GM12873 (cell line): ENCODE results near the gene PRKAR1B.

ENCODE experiments used
- TF ChIP-seq, protein P1 (sequence below): IDR thresholded peaks from 2 replicates; pipeline ENCODE4 v1.5.1; 2012; ENCODE audit warnings: low read depth, mild to moderate bottlenecking, moderate library complexity, low read length, control low read depth; ENCODE audit not compliant: insufficient read depth; ENCODE audit errors: missing control alignments

The PRKAR1B gene

DNA sequence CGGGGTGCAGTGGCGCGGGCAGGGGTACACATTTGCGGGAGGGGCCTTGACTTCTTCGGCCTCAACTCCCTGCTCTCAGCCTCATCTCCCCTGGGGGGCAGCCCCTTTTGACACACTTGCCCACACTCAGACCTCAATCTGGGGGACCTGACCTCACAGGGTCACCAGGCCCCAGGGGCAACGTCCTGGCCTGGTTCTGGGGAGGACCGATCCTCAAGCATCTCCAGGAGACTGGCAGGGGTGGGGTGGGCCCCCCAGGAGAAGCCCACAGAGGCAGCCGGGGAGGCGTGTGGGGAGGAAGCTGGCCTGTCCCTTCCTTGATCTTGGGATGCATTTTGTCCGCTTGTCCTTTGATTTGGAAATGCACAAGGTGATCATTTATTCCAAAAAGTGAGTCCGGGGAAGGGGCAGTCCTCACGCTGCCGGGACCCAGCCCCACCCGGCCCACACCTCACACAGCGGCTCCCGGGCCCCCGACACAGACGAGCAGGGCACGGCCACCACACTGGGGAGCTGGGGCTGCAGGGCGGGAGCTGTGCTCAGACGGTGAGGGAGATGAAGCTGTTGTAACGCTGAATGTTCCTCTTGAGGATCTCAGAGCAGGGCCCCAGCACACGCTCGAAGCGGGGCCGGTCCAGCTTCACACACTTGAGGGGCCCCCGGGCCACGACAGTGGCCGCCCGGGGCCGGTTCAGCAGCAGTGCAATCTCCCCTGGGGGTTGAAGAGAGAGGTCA, 177.0 kb downstream of the PRKAR1B start:
- TF ChIP-seq, protein P1, sequence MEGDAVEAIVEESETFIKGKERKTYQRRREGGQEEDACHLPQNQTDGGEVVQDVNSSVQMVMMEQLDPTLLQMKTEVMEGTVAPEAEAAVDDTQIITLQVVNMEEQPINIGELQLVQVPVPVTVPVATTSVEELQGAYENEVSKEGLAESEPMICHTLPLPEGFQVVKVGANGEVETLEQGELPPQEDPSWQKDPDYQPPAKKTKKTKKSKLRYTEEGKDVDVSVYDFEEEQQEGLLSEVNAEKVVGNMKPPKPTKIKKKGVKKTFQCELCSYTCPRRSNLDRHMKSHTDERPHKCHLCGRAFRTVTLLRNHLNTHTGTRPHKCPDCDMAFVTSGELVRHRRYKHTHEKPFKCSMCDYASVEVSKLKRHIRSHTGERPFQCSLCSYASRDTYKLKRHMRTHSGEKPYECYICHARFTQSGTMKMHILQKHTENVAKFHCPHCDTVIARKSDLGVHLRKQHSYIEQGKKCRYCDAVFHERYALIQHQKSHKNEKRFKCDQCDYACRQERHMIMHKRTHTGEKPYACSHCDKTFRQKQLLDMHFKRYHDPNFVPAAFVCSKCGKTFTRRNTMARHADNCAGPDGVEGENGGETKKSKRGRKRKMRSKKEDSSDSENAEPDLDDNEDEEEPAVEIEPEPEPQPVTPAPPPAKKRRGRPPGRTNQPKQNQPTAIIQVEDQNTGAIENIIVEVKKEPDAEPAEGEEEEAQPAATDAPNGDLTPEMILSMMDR: no peak

DNA sequence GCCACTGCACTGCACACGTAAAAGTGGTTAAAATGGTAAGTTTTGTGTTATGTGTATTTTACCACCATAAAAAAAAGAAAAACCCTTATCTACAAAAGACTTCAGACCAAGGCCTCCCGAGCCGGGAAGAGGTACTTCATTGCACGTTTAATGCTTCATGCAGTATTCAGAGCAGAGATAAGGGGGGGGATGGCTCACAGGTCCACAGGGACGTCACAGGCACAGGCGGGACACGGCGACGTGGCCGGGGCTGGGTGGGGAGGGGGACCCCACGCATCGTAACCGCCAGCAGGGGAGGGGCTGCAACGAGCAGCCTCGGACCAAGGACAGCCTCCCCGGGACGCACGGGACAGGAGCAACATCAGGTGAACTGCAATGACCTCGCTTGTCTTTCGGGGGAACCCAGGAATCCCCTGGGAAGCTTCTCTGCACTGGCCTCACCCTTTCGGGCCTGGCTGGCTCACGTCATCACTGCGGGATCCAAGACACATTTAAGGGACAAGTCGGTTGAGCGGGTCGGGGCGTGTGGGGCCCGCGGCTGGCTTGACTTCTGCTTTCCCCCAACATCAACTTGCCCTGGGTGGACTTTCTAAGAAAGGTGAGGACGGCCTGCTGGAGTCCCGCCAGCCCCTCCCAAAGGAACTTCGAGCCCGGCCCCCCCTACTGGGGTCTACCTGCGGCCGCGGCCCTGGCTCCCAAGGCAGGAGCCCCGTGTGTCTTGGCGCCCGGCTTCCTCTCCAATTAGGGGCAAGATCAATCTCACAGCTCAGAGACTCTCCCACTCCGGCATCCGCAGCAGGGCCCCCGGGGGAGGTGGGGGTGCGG, 177.8 kb downstream of the PRKAR1B start:
- TF ChIP-seq, protein P1: no peak

DNA sequence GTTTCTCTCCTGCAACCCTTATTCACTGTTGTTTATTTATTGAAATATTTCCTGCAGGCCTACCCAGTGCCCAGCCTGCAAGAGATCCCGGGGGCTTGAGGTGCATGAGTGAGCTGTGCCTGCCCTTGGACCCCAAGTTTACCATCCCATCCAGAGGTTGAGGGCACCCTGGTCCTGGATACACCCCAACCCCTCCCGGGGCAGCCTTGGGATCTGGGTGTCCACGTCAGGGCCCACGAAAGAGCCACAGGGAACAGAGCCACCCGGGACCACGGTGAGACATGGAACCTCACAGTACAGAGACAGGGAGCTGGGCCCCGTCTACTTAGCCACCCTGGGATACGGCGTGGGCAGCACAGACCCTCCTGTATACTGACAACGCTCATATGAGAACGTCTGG, 178.7 kb downstream of the PRKAR1B start:
- TF ChIP-seq, protein P1: no peak

DNA sequence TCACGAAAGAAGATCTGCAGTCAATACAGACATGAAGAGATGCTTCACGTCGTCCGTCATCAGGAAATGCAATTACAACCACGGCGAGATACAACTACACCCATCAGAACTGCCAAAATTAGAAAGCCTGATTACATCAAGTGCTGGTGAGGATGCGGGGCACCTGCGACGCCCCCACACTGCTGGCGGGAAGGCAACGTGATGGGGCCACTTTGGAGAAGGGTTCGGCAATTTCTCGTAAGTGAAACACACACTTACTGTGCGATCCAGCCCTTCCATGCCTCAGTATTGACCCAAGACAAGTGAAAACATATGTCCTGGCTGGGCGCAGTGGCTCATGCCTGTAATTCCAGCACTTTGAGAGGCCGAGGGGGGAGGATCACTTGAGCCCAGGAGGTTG, 181.6 kb downstream of the PRKAR1B start:
- TF ChIP-seq, protein P1: no peak

DNA sequence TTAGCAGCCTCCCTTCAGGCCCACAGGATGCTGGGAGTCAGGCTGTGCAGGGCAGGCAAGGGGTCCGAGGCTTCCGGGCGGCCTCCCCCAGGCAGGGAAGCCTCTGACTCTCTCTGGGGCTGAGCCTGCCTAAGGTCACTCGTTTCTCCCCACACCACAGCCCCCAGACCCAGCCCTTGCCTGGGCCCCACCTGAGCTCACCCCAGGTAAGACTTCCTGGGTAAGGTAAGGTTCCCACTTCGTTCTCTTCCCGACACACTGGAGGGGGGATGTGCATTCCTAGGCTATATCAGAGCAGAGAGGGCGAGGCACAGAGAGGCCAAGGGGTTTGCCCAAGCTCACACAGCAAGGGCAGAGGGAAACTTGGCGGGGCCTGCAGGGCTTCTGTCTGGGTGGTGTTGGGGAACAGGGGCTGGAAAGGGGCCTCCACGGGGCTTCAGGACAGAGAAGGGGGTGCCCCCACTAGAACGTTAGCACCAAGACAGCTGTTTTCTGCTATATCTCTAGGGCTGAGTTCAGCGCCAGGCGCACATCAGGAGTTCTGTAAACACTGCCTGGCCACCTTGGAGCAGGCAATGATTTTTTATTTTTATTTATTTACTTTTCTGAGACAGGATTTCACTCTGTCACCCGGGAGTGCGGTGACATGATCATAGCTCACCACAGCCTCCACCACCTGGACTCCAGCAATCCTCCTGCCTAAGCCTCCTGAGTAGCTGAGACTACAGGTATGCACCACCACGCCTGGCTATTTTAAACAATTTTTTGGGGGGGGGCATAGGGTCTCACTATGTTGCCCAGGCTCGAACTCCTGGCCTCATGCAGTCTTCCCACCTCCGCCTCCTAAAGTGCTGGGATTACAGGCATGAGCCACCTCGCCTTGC, 182.5 kb downstream of the PRKAR1B start:
- TF ChIP-seq, protein P1: no peak

DNA sequence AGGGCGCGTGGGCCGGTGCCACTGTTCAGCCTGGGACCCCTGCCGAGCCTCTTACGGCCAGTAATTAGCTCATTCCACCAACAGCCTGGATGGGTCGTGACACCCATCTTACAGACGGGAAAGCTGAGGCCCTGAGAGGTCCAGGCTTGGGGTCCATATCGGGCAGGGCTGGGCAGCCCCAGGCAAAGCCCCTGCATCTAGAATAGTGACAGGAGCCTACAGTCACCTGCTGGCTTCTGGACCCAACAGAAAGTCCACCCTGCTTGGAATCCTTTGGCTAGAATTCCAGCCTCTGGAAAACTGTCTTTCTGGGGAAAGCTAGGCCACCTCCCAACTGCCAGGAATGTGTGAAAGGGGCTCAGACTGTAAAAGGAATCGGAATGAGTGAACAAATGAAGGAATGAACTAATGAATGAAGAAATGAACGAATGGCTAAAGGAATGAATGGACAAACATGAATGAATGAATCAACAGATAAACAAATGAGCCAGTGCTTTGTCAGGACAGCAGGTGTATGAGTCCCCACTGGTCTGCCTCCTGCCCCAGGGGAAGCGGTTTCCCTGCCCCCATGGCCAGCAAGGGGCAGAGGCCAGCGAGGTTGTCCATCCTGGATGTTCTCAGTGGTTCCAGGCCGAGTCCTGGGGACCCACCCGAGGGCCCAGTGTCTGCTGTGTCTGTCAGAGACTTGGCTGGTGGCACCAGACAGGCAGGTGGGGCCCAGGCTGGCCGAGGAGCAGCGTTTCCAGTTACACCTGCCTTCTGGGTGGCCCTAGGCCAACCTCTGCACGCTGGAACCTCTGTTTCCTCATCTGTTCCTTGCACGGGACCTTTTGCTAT, 183.4 kb downstream of the PRKAR1B start:
- TF ChIP-seq, protein P1: no peak
